Natural killer cell (primary cell): ENCODE data around the gene SHC2. TPM values are rescaled to one million over a fixed set of nuclear protein-coding genes. Genes with fewer than 3 reads are reported as not detected.

ENCODE experiments used
- ATAC-seq, 3 donors: fragments of 150-1000 bp in 2 of 3; fragments of 200-7000 bp in 1 of 3; cut with Tn5 transposase; 1 replicate in 1 of 3; 2 replicates in 2 of 3; pipeline ENCODE4 v1.10.0; 2021; ENCODE audit warnings: mild to moderate bottlenecking in 2 of 3, moderate library complexity in 2 of 3
- DNase-seq, 2 donors: peaks; one replicate each; pipeline versions ENCODE4 v3.0.0 to v3.0.0-alpha.2; 2013 to 2021; ENCODE audit warnings: mixed read lengths in 1 of 2
- H3K27ac ChIP-seq: one replicate; pipeline ENCODE4 v1.5.1; 2013; ENCODE audit warnings: mild to moderate bottlenecking, low read length
- H3K27me3 ChIP-seq: one replicate; pipeline ENCODE4 v1.6.1; 2013; ENCODE audit warnings: low read length; ENCODE audit not compliant: control insufficient read depth, insufficient read depth
- H3K36me3 ChIP-seq: one replicate; pipeline ENCODE4 v1.6.1; 2013; ENCODE audit warnings: low read length; ENCODE audit not compliant: control insufficient read depth, insufficient read depth
- H3K4me1 ChIP-seq: one replicate; pipeline ENCODE4 v1.6.1; 2013; ENCODE audit warnings: low read length; ENCODE audit not compliant: control insufficient read depth, insufficient read depth
- H3K4me3 ChIP-seq: one replicate; pipeline ENCODE4 v1.5.1; 2013; ENCODE audit warnings: low read length
- H3K9me3 ChIP-seq: one replicate; pipeline ENCODE4 v1.6.1; 2013; ENCODE audit warnings: low read length; ENCODE audit not compliant: control insufficient read depth, insufficient read depth
- H3K27ac Mint-ChIP-seq, 2 donors: one replicate each; pipeline ENCODE4 v1.8.0; 2022; ENCODE audit warnings: mild to moderate bottlenecking in 2 of 2, mixed read lengths in 2 of 2, moderate library complexity in 1 of 2
- H3K27me3 Mint-ChIP-seq, 2 donors: one replicate each; pipeline ENCODE4 v1.8.0; 2022; ENCODE audit warnings: low read depth in 2 of 2, mixed read lengths in 2 of 2
- H3K36me3 Mint-ChIP-seq: one replicate; pipeline ENCODE4 v1.8.0; 2022; ENCODE audit warnings: mixed read lengths
- H3K4me1 Mint-ChIP-seq, 2 donors: one replicate each; pipeline ENCODE4 v1.8.0; 2022; ENCODE audit warnings: mixed read lengths in 2 of 2
- H3K4me3 Mint-ChIP-seq: one replicate; pipeline ENCODE4 v1.8.0; 2022; ENCODE audit warnings: mild to moderate bottlenecking, moderate library complexity, mixed read lengths
- H3K9me3 Mint-ChIP-seq, 2 donors: one replicate each; pipeline ENCODE4 v1.8.0; 2022; ENCODE audit warnings: mixed read lengths in 2 of 2
- WGBS: methylation state at CpG from one replicate; pipeline ENCODE4 v1.1.7; 2013; ENCODE audit warnings: missing lambda C conversion rate; ENCODE audit not compliant: insufficient coverage; 5-methylcytosine and 5-hydroxymethylcytosine counted together
- intact Hi-C: fragments of 100-400 bp; cut with micrococcal nuclease; formaldehyde crosslinking; loops from one replicate; pipeline ENCODE4 v1.14.2; 2022
- total RNA-seq, 4 donors: library from RNA; stranded (reverse); fragments of 120-200 nt in 1 of 4; gene quantifications; one replicate each; pipeline versions ENCODE4 v1.2.3 to v1.2.4, GENCODE V29; 2013 to 2022
- TF ChIP-seq, protein P1 (sequence below): fragments of 200-600 bp; IDR thresholded peaks from one replicate; pipeline ENCODE4 v1.8.0; 2022; ENCODE audit warnings: antibody characterized with exemption

Gene SHC2
- total RNA-seq, 3 donors from 2014 or later (not counting 1 experiment from before 2014, with no cell fraction given), result 0.75 TPM; not detected in 2

DNA sequence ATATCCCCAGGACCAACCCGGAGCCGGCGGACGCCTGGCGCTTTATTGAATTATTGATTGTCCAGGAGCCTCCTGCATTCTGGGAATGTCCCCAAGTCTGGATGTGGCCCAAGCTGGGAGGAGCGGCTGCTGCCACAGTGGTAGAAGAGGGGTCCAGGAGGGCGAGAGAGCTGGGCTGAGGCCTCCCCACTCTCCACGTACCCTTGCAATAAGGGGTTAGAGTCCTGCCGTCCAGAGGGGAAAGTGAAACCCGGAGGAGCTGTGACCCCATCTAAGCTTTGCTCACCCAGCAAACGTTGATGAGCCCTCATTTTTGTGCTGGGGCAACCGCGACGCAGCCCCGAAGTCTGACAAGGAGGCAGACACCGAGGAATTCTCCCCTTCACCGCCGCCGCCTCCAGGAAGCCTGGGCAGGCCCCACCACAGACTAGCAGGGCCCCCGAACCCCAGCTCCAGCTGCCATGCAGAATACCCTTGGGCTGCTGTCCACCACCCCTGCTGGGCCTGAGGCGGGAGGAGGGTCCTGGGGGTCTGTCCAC is 50.5 kb downstream of the SHC2 start:
- Mint-ChIP-seq H3K9me3 (no peaks in the 10 kb centered on the region), H3K36me3 (no peaks in the 10 kb centered on the region), H3K27me3 (peaks cover 8 to 9% of the 10 kb centered on the region in 2 donors), H3K27ac (no peak overlapping the region), H3K4me3 (no peak overlapping the region), H3K4me1 (peaks cover 5 to 7% of the 10 kb centered on the region in 2 donors)
- WGBS, result 74% methylated on average over 21 of the region's 21 CpGs
- Histone ChIP-seq H3K4me1 (peaks cover 14% of the 10 kb centered on the region), H3K4me3 (no peak overlapping the region), H3K36me3 (no peaks in the 10 kb centered on the region), H3K9me3 (no peaks in the 10 kb centered on the region), H3K27me3 (peaks cover 20% of the 10 kb centered on the region), H3K27ac (no peak overlapping the region)
- ATAC-seq (no peak), DNase-seq (no peak)
- TF ChIP-seq, protein P1, sequence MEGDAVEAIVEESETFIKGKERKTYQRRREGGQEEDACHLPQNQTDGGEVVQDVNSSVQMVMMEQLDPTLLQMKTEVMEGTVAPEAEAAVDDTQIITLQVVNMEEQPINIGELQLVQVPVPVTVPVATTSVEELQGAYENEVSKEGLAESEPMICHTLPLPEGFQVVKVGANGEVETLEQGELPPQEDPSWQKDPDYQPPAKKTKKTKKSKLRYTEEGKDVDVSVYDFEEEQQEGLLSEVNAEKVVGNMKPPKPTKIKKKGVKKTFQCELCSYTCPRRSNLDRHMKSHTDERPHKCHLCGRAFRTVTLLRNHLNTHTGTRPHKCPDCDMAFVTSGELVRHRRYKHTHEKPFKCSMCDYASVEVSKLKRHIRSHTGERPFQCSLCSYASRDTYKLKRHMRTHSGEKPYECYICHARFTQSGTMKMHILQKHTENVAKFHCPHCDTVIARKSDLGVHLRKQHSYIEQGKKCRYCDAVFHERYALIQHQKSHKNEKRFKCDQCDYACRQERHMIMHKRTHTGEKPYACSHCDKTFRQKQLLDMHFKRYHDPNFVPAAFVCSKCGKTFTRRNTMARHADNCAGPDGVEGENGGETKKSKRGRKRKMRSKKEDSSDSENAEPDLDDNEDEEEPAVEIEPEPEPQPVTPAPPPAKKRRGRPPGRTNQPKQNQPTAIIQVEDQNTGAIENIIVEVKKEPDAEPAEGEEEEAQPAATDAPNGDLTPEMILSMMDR, result no peak
- intact Hi-C loops, result no loop called here

DNA sequence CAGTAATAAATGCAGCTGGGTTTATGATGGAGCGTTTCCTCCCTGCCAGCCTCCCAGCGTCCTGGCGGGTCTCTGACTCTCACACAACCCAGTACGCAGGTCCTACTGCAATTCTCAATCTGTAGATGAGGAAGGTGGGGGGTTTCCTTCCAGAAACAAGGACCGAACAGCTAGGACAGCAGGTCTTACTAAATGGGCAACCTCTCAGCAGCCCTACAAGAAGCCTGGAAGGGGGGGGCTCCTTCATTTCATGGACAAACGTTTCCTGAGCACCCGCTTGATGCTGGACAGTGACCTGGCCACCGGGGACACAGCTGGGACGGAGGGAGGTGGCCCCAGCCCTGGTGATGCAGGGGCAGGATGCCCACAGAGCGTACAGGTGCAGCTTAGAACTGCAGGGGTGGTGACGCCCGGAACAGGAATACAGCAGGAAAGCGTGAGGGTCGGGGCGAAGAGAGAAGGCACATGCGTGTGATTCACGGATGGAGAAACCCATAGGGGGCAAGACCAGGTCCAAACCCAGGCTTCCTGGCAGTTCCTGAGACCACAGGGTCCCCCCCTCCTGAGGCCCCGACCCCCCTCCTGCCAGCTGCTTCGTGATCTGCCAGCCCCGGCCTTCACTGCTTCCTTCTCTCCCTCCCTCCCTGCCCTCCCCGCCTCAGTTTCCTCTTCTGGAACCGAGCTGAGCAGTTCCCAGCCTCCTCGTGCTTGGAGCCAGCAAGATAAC is 51.2 kb downstream of the SHC2 start:
- no peaks in the 10 kb centered on the region for H3K36me3 ChIP-seq
- peak in 1 of 2 donors; percentile 31 for DNase-seq
- TF ChIP-seq, protein P1, result no peak
- peak overlapping the region; percentile 83 for H3K4me3 Mint-ChIP-seq
- H3K9me3 Mint-ChIP-seq, result no peaks in the 10 kb centered on the region
- H3K4me3 ChIP-seq, result no peak overlapping the region
- H3K4me1 ChIP-seq, result peaks cover 14% of the 10 kb centered on the region
- no peaks in the 10 kb centered on the region for H3K9me3 ChIP-seq
- H3K27me3 Mint-ChIP-seq, result peaks cover 8 to 9% of the 10 kb centered on the region in 2 donors
- peaks cover 5 to 7% of the 10 kb centered on the region in 2 donors for H3K4me1 Mint-ChIP-seq
- no peaks in the 10 kb centered on the region for H3K36me3 Mint-ChIP-seq
- H3K27ac Mint-ChIP-seq, result peak overlapping the region in 1 of 2 donors; percentile 56
- H3K27me3 ChIP-seq, result peaks cover 20% of the 10 kb centered on the region
- ATAC-seq, result peak in 1 of 3 donors; percentile 49
- H3K27ac ChIP-seq, result no peak overlapping the region
- intact Hi-C loops, result no loop called here
- 6% methylated on average over 20 of the region's 23 CpGs for WGBS

DNA sequence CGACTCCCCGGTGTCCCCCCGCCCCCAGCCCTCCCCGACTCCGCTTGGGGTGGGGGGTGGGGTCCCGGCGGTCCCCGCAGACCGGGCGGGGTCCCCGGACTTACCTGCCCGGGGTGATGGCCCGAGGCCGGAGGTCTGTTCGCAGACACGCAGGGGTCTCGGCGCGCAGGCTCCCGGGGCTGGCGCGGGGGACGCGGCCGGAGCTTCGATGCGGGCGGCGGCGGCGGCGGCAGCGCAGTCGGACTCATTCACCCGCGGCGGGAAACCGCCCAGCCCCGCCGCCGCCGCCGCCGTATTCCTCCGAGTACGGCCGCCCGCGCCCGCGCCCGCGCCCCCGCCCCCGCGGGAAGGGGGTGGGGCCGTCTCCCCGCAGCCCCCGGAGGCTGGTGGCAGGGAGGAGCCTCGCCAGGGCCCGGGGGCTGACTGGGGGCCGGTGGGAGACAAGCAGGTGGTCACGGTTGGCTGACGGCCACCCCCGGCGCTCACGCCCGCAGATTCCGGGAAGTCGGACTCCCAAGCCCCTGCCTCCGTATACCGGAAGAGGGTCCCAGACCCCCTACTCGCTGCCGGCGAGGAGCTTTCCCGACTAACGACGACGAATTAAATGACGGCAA is 51.8 kb downstream of the SHC2 start, which contains the start of gene C2CD4C:
Gene C2CD4C (minus strand): TSS at position 246 of the 614 bp plus-strand sequence. CDS start 786 bp downstream, outside the sequence.
- H3K4me3 Mint-ChIP-seq, result peak within 1 kb of the TSS; percentile 83
- under 1% methylated on average over 80 of the region's 80 CpGs for WGBS
- peak in 2 of 3 donors; percentile 53 to 70 for ATAC-seq

More for the DNA sequence above, 51.8 kb downstream of the SHC2 start, which contains the start of gene C2CD4C:
- no peak within 1 kb of the TSS for H3K4me3 ChIP-seq
- DNase-seq, result peak in 1 of 2 donors; percentile 31
- peaks cover 20% of the 10 kb centered on the region for H3K27me3 ChIP-seq
- H3K4me1 ChIP-seq, result peaks cover 14% of the 10 kb centered on the region
- no peaks in the 10 kb centered on the region for H3K36me3 Mint-ChIP-seq
- no peaks in the 10 kb centered on the region for H3K36me3 ChIP-seq
- peak within 1 kb of the TSS in 1 of 2 donors; percentile 56 for H3K27ac Mint-ChIP-seq
- H3K9me3 Mint-ChIP-seq, result no peaks in the 10 kb centered on the region
- peaks cover 5 to 7% of the 10 kb centered on the region in 2 donors for H3K4me1 Mint-ChIP-seq
- H3K27ac ChIP-seq, result no peak within 1 kb of the TSS
- TF ChIP-seq, protein P1, result no peak
- H3K27me3 Mint-ChIP-seq, result peaks cover 8 to 9% of the 10 kb centered on the region in 2 donors
- H3K9me3 ChIP-seq, result no peaks in the 10 kb centered on the region
- intact Hi-C loops, result no loop called here
